NOMO-1 (cell line): Measurements from ENCODE around the gene IRF2.

Experiments used
- DNase-seq, 2 experiments: peaks; one replicate each; lab custom pipeline; 2025; ENCODE audit not compliant: unreplicated experiment in 2 of 2; lab: John Stamatoyannopoulos, UW

IRF2 gene

DNA sequence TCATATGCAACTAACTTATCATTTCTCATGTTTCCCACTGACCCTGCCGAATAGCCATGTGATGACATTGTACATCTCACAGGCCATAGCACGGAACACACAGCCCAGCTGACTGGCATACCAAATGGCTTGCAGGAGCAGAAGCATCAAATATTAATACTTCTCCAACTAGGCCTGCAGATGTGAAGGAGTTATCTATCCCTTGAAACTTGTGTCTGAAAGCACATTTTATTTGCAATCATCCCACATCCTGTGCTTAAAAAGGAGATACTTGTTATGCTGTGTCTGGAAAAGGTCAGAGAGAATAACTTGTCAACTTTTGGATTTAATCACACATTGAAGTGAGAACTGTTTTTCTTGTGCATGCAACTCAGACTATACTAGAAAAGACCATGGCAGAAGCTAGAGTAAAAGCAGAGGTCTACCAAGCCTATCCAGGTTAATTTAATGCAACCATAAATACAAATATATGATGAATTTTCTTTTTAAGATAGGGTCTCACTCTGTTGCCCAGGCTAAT is 100.4 kb downstream of the IRF2 start:
- no peak for DNase-seq

DNA sequence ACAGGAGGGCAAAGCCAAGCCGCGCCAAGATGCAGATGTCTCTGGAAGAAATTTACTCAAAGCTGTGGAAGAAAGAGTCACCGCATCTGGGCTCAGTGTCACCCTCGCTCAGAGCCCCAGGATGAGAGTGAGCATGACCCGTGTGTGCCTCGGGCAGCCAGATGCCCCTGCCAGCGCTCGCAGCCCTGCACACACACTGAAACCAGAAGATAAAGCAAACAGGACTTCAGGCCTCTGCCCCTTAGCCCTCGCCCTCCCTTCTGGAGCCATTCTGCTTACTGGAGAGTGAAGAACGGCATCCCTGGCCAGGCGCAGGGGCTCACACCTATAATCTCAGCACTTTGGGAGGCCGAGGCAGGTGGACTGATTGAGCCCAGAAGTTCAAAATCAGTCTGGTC is 103.0 kb downstream of the IRF2 start:
- no peak for DNase-seq

DNA sequence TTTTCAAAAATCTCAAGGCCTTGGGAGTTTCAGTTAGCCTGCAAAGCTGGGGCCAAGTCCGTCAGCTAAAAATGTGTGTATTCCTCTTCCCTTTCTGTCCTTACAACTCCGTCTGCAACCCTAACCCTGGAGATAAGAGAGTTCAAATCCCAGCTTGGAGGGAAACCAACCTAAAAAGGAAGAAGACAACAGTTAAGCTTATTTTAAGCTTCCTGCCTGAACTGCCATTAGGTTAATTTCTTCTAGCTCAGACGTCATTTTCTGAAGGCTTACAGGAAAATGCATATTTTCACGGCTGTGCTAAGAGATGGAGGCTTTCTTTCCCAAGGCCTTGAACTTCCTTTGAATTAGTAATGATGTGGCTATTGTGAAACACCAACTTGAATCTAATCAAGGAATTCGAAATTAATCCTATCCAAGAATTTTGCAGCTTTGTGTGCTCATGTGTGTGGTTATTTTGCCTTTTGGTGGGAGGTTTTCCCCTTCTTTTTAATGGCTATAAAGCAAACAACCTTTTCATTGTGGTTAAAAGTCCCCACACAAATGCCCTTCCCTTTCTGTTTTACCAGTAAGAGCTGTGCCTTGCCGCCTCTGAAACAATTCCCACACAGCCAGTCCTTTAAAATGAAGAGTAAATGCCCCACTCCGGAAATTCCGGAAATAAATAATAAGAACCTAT is 103.5 kb downstream of the IRF2 start:
- no peak for DNase-seq

DNA sequence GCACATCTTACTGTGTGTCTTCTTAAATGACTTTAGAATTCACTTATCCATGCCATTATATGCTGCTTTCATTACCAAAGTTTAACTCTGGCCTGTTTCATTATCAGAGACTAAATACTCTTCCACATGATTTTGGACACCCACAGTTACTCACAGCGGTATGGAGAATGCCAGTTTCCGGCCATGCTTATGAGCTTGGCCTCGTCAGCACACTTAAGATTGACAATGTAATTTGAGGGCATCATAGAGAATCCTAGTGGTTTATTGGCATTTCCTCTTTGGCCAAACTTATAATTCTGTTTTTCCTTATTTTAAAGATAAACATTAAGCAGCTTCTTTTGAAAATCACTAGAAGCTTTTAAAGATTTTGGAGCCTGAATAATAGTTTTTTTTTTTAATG is 104.5 kb downstream of the IRF2 start:
- DNase-seq: no peak

DNA sequence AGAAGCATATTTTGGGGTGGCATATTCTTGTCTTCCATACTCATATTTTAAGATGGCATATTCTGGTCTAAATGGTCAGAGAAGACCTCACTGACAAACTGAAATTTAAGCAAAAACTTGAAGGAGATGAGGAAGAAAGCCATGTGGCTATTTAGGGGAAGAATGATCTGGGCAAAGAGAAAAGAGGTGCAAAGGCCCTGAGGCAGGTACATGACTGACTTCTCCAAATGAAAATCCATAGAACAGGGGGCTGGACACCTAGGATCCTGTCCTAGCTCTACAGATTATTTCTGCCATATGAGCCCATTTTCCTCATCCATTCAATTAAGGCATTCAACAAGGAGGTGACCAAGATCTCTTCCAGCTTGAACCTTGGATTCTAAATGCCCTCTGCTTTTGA is 105.6 kb downstream of the IRF2 start:
- DNase-seq: no peak

DNA sequence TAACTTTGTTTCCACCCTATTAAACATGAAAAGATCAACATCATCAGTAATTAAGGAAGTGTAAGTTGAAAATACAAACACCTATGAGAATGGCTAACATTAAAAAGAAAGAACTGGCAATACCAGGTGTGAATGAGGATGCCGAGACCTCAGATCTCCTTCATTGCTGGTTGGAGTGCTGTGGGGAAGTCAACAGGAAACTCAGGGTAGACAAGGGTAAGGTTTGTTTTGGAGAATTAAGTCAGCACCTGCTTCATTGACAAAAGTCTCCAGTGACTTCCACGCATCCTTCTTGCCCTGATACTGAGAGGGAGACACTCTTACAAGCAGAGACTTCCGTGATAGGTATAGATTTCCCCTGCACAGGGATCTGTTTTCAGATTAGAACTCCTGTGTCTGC is 106.1 kb downstream of the IRF2 start:
- no peak for DNase-seq

DNA sequence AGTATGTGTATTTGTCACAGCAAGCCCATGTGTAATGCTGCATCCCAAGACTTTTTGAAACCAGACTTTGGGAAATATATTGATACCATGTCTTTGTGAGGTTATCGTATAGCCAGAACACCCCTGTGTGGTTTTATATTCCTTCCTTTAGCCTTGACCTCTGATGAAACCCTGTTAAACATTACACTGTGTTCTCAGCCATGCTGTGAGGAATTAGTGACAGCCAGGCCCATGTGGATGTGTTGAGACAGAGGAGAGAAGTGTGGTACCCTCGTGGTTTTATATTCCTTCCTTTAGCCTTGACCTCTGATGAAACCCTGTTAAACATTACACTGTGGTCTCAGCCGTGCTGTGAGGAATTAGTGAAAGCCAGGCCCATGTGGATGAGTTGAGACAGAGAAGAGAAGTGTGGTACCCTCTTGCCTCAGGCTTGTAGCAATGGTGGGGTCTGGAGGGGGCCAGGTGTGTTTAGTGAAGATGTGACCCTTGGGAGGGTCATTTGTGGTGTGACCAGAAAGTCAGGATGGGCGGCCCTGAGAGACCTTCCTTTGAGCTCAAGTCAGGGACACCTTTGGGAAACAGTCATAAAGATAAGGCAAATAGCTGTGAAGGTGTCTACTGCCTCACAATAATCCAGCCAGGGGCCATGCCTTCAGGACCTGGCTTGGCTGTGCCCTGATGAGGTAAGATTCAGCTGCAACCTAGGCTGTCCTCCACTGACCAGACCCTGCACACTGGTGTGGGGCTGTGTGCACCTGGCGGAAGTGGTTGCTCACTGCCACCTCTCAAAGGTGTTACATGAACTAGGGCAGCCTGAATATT is 110.0 kb downstream of the IRF2 start:
- DNase-seq: no peak

DNA sequence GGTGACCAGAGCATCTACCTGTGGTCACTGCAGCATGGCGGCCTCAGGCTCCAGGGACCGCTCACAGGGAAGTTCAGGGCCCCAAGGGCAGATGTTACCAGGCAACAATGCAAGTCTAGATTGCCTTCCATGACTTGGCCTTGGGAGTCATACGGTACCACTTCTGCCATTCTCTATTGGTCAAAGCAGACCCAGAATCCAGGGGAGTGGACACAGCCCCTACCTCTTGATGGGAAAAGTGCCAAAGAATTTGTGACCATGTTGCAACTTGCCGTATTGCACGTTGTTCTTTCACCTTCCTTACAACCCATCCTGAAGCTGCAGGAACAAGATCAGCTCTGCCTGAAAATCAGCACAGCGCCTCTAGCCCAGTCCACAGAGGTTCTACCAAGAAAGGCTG is 111.1 kb downstream of the IRF2 start:
- no peak for DNase-seq

DNA sequence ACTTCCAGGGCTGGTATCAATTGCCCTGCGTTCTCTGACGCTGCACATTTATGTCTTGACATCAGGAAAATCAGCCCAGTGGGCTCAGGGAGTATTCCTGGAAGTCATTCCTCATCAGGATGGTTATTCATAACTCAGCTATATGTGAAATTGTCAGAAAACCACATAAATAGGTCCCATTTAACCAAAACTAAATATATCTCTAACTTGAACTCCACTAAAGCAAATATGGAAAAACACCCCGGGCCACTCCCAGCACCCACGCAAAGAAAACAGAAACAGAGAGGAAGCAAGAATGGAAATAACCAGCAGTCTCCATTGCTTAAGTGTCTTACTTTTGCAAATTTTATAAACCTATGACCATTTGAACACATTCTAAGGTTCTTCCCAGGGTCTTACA is 112.0 kb downstream of the IRF2 start:
- no peak for DNase-seq

DNA sequence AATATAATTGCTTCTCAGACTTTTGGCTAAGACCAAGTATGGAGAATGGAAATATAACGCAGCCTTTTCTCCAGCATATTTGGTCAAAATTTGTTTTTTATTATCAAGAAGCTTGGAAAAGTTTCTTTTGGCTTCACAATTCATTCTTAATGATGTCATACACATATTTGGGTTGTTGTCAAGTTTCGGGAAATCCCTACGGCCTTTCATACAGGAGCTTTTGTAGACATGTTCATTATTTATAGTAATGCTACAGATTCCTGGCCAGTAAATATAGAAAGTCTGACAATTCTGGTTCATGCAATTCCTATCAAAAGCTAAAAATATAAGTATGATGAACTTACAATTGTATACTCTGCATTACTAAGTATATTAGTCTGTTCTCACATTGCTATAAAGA is 112.9 kb downstream of the IRF2 start:
- no peak for DNase-seq

DNA sequence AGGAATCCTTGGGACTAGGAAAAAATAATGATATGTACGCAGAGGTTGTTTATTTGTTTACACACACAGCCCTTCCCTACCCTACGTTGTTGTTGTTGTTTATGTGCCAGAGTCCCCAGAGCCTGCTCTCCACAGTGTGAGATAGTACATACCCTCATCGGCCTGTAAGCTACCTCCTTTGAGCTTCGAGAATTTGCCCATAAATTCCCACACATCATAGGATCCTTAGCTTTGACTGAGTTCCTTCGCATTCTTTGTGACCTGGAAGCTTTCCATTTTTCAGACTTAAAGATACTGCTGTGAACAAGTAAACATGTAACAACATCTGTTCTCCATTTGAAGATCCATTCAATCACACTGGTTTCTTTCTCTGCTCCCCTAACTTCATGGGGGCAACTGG is 114.5 kb downstream of the IRF2 start:
- DNase-seq: no peak

DNA sequence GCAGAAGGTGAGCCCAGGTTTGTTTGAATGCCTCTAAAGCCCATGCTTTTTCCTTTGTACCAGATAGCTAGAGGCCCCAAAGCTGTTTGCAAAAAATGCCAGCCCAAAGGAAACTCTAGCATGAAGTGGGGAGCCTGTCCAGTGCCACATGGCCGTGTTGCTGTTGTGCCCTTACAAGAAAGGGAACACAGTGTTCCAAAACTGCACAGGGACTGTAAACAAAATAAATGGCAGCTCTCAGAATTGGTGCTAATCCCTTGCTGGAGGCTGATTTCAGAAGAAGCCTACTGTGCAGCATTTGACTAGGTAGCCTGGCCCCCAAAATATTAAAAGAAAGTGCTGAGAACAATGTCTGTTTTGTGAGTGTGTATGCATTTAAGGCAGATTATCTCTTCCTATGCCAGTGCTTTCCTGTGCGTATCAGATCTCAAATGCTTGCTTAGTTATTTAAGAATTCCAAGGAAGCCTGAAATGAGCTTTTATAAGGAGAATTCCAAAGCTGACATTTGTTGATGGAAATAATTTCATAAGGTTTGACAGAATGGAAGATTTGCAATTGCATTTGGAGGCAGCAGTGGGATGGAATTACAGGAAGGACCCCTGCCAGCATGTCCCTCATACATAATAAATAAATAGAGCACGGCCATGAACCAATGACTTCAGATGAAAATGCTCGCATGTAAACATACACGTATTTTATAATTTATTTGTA is 115.7 kb downstream of the IRF2 start:
- no peak for DNase-seq

DNA sequence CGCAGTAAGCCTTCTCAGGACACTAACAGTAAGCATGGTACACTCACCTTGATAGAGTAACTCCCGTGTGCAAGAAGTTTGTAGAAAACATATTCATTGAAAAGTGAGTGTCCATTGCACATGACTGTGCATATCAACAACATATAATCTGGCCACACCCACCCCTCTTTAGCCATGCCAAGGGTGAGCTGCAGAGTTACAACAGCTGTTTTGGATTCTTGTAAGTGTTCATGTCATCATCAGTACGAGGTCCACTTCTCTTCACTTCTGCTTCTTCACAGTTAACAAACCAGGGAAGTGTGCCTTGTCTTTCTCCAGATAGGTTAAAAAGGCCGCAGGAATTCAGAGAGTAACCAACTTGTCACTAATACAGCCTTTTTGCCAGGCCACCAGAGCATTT is 116.6 kb downstream of the IRF2 start:
- DNase-seq: peak in 1 of 2 experiments; percentile 18

DNA sequence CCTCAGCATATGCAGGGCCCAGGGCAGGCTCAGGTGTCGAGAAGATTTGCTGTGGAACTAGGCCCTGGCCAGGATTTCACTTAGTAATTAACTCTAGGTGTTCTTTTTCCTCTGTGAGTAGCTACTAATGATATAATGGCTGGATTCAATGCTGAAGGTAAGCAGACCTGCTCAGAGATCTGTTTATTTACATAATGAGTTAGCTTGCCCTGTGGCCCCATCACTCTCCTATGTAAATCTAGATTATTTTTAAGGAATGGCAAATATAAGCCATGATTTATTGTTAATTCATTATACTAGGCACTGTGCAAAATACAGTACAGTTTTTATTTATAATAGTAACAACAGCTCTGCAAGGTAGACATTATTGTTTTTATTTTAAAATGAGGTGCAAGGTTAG is 117.2 kb downstream of the IRF2 start:
- no peak for DNase-seq

DNA sequence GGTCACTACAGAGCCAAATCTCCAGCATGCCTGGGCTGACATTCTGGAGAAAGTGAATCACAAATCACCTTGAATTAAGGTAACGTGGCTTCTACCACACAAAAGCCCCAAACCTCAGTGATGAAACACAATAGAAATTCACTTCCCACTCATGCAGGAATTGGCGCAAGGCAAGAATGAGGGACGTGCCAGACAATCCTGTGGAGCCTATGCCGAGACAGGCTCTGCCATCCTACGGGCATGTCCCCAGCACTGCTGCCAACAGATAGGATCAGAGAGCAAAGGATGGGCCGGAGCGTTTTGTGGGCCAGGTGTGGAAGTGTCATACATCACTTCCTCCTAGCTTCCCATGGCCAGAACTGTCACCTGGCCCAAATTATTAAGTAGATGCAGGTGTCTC is 118.0 kb downstream of the IRF2 start:
- no peak for DNase-seq

DNA sequence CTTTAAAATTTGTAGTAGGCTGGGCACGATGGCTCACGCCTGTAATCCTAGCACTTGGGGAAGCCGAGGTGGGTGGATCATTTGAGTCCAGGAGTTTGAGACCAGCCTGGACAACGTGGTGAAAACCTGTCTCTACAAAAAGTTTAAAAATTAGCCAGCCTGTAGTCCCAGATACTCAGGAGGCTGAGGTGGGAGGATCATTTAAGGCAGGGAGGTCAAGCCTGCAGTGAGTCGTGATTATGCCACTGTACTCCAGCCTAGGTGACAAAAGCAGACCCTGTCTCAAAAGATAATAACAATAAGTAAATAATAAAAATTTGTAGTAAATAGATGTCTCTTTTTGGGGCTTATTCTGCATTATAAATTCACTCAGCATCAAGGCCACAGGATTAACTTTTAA is 118.5 kb downstream of the IRF2 start:
- no peak for DNase-seq

DNA sequence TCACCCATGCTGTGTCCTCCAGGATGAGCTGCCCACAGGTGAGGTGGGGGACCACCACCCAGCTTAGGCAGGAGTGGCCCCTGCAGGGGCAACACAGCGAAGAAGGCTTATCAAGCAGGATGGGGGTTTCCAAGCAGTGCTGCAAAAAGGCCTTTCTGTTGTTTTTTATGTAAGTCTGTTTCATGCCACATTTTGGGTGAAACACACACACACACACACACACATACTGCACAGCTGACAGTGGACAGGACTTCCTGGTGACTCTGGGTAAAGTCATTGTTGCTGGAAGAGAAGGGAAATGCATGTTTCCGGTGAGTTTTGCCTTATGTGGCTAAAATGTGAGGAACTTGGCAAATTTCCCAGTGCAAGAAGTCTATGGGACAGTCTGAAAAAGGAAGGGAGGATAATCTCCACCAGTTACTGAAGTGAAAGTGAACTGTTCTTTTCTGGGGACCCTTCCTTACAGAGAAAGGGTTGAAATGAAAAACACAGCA is 119.2 kb downstream of the IRF2 start:
- DNase-seq: peak; percentile 82 to 90

DNA sequence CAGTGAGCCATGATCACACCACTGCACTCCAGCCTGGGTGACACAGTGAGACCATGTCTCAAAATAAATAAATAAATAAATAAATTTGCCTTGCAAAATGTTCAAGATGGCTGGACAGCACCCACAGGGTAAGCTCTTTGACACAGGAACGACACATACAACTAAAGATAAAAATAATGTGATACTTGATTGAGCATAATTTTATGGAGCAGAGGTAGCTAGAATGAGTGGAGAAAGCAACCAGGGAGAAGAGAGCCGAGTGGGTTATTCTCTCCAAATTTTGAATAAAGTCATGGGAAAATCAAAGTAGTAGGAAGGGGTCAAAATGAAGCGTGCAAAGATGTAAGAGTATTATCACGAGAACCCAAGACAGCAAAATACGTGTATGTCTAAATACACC is 121.5 kb downstream of the IRF2 start:
- DNase-seq: no peak

DNA sequence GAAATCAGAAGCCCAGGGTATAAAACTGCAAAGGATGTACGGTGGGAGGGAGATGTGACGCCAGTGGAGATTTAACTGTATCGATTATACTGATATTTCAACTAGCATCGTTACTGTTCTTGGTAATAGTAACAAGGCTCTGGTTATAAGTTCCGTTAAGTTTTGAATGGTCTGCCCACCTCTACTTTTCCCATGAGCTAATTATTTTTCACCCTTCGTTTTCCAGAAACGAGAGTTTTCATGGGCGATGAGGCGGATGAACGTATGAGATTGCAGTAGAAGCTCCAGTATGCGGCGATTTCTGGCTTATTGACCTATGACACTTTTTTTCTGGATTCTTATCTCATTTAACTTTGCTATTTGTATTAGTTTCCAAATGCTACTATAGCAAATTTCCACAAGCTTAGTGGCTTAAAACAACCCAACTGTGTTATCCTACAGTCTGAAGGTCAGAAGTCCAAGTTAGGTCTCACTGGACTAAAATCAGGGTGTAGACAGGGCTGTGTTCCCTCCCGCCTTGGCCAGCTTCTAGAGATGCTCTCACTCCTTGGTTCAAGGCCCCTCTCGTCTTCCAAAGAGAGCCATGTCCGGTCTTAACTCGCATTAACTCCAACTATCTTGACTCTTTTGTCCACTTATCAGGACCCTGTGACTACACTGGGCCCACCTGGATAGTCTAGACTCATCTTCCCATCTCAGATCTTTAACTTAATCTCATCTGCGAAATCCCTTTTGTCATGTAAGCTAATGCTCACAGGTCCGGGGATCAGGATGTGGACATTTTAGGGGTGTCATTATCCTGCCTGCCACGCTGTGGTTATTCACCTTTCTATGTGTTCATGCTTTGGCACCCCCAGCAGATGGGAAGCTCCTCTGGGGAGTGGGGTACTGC is 122.5 kb downstream of the IRF2 start:
- DNase-seq: no peak

DNA sequence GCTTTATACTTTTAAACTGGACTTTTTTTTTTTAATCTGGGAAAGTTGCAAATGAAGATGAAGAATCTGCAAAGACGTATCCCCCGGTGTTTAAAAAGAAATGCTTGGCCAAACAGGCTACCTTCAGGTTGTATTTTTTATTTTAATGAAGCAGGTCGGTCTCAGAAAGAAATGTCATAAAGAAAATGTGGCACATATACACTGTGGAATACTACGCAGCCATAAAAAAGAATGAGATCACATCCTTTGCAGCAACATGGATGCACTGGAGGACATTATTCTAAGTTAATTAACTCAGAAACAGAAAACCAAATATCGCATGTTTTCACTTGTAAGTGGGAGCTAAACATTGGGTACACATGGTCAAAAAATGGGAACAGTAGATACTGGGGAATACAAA is 123.4 kb downstream of the IRF2 start:
- no peak for DNase-seq
